NCI-H2196 treated with DMSO at 0.1 percent for 48 hours (cell line): Measurements from ENCODE around the gene SIRT7.
"Not testable (repeated sequence)": the region's sequence is repeated elsewhere in the genome, so short reads cannot be mapped to it uniquely, and the experiment has no call there.

Source experiments
- DNase-seq: peaks from one replicate; lab custom pipeline; 2025; ENCODE audit not compliant: unreplicated experiment; lab: John Stamatoyannopoulos, UW

SIRT7 gene

DNA sequence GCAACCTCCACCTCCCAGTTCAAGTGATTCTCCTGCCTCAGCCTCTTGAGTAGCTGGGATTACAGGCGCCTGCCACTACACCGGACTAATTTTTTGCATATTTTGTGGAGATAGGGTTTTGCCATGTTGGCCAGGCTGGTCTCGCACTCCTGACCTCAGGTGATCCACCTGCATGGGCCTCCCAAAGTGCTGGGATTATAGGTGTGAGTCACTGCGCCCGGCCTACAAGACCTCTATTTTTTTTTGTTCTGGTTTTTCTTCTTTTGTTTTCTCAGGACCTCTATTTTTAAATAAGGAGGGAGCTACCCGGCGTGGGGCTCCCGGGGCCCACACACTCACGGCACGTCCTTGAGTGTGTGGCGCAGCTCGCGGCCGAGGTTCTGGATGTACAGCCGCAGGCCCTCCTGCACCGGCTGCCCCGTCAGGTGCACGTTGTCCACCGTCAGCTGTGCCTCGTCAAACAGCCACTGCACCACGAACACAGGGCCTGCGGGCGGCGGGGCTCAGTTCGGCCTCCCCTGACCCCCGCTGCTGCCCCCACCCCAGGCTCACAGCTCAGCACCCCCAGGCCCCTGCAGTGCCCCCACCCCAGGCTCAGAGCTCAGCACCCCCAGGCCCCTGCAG is 37.2 kb upstream of the SIRT7 start:
- no peak for DNase-seq

DNA sequence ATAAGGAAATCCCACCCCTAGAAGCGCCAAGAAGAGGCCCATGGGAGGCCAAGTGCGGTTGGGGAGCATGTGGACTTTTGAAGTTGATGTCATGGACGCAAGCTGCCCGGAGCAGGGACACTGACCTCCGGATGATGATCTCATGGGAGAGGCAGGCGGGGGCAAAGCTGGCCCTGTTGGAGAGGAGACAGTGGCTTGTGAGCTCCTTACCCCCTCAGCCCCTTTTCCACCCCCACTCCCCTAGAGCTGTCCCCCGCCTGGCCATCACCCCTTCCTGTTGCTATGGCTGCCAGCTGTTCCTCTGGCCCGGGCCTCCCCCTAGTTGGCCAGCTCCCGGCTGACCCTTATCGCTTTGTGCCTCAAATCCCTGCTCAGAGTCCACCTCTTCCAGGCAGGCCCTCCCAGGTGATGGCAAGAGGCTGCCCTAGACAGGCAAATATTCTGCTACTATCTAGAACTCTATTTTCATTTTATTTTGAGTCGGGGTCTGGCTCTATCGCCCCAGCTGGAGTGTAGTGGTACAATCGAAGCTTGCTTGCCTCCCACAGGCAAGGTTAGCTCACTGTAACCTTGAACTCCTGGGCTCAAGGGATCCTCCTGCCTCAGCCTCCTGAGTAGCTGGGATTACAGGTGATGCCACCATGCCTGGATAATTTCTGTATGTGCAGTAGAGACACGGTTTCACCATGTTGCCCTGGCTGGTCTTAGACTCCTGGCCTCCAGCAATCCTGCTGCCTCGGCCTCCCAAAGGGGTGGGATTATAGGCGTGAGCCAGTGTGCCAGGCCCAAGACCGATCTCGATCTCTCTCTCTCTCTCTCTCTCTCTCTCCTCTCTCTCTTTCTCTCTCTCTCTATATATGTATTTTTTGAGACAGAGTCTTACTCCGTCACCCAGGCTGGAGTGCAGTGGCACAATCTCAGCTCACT is 36.4 kb upstream of the SIRT7 start:
- no peak for DNase-seq

DNA sequence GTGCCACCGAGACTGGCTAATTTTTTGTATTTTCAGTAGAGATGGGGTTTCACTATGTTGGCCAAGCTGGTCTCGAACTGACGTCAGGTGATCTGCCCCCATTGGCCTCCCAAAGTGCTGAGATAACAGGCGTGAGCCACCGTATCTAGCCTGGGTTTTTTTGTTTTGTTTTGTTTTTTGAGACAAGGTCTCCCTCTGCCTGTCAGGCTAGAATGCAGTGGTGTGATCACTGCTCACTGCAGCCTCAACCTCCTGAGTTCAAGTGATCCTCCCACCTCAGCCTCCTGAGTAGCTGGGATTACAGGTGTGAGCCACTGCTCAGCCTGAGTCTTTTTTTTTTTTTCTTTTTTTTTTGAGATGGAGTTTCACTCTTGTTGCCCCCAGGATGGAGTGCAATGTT is 35.5 kb upstream of the SIRT7 start:
- DNase-seq = not testable (repeated sequence)

DNA sequence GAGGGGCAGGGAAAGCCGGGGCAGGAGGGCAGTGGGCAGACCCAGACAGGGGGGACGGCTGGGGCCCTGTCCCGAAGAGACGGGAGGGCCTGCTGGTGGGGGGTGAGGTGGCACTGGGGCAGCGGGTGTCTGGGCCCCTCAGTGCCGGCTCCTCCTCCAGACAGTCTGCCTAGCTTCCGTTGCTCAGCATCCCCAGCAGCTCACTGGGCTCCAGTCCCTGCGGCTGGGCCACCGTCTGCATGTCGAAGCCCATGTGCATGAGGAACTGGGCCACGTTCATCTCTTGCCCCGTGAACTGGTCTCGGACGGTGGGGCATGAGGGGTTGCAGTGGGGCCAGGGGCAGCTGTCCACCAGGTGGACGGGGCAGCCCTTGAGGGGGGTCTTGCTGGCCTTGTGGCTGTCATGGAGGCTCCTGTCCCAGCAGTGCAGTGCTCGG is 34.8 kb upstream of the SIRT7 start:
- DNase-seq = no peak

DNA sequence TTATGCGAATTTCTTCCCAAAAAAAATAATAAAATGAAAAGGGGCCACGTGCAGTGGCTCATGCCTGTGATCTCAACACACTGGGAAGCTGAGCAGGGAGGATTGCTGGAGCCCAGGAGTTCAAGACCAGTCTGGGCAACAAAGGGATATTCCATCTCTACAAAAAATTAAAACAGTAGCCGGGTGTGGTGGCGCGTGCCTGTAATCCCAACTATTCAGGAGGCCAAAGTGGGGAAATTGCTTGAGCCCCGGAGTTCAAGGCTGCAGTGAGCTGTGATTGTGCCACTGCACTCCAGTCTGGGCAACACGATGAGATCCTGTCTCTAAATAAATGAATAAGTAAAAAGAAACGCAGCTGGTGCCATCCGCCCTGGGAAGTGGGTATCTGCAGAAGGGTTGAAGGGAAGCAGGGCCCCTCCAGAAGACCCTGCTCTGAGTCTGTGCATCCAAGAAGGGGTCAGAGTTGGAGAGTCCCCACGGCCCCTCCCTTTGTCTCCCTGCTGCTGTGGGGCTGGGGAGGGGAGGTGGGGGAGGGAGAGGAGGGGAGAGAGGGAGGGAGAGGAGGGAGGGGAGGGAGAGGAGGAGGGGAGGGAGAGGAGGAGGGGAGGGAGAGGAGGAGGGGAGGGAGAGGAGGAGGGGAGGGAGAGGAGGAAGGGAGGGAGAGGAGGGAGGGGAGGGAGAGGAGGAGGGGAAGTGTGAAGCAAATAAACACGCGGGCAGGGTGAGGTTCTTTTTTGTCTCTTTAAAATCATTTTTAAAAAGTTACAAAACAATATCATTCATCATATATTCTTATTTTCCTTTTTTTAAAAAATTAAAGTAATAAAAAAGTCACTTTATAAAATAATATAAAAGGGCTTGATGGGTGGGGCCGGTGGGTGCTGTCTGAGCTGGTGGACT is 34.1 kb upstream of the SIRT7 start:
- DNase-seq = no peak

DNA sequence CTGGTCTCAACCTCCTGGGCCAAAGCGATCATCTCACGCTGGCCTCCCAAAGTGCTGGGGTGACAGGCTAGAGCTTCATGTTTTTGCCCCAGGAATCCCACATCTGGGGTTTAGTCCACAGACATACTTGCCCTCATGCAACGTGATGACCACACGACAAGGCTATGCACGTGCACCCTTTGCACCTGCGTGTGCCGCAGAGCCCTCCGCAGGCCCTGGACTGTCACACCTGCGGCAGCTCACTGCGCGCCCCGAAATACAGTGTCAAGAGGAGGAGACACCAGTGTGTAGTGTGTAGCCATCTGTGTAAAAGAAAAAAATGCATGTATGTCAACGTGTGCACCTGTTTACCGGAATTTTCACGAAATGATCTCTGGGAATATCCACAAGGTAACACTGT is 32.5 kb upstream of the SIRT7 start:
- DNase-seq = no peak

DNA sequence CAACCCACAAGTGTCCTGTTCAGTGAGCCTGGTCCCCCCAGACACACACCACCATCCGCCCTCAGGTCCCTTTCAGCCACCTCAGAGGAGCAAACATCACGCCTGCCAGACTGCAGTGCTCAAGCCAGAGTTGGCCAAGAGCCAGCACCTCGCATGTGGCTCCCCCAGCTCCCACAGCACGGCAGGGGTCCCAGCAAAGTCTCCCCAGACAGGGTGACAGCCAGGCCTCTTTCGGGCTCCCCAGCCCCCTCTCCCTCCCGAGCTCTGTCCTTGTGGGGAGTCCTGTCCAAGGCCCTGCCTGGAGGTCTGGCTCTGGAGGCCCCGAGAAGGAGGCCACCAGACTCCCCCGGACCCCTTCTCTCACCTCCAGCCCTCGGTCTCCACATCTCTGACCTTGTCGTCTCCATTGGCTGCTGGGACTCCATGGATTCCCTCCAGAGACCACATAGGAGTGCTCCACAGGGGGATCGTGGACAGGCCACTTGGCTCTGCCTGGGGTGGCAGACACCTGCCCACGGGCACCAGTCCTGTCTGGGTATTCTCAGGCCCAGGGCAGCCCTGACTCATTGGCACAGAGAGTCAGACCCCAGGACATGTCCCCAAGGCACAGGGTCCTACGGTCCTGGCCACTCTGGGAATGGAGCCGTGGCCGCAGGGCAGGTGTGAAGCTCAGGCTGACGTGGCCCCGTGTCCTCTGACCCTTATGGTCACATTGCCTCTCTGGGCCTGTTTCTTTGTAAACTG is 30.8 kb upstream of the SIRT7 start:
- no peak for DNase-seq

DNA sequence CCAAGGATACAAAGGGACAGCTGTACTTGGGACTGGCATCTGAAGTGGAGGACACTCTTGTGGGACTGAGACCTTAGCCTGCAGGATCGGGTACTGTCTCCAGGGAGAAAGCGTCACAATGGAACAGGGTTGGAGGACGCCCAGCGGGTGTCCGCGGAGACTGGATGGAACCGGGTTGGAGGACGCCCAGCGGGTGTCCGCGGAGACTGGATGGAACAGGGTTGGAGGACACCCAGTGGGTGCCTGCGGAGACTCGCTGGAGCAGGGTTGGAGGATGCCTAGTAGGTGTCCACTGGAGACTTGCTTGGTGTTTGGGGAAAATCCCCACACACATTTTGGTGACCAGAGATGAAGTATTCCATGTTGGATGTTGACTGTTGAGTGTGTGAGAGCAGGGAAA is 29.2 kb upstream of the SIRT7 start, which contains the start of gene MYADML2:
TSS of gene MYADML2 (minus strand) at position 45 of the 400 bp plus-strand sequence. CDS start 5,492 bp downstream, outside the sequence.
- no peak for DNase-seq

DNA sequence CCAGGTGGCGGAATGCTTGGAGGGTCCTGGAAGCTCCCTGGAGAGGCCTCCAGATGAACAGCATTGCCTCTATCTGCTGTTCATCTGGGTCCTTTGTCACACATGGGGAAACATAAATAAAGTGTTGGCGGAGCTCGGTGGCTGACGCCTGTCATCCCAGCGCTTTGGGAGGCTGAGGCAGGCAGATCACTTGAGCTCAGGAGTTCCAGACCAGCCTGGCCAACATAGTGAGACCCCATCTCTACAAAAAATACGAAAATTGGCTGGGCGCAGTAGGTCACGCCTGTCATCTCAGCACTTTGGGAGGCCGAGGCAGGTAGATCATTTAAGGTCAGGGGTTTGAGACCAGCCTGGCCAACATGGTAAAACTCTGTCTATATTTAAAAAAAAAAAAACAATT is 26.9 kb upstream of the SIRT7 start:
- DNase-seq = no peak

DNA sequence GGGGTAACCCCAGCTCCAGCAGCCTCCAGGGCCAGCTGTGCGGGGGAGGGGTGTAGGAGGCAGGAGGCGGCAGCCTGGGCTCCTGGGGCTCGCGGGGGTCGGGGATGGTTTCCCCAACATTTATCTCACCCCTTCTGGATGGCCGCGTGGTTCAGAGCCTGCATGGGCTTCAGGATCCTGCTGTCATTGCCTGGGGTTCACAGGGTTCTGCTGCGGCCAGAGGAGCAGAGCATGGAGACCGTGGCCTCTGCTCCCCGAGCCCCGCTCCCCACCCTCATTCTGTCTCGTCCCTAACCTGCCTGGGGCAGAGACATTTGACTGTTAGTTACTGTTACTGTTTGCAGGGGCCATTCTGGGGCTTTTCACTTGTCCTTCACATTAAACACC is 24.2 kb upstream of the SIRT7 start:
- no peak for DNase-seq

DNA sequence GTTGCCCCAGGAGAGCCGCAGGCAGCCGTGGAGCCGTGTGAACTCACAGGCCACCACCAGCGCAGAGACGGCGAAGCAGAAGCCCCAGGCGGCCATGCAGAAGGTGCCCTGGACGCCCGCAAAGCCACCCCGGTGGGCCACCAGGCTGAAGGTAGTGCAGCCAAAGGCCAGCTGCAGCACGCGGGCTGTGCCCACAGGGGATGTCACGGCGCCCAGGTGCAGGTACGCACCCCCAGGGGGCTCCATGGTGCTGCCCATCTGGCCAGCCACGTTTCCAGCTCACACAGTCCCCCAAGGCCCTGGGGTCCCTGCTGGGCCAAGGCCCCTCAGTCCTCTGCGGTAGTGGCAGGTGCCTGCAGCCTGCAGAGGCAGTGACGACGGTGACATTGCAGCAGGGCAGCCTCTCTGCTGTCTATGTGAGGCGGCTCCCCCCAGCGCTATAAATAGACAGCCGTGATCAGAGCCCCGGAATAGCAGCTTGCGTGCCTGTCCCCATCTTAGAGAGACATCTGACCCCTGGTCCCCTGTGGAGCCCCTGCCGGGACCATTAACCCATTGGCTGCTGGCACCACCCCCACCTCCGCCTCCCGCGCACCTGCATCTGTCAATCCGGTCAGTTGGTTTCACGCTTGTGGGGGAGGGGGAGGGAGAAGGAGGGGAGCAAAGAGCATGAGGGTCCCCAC is 23.6 kb upstream of the SIRT7 start:
- no peak for DNase-seq

DNA sequence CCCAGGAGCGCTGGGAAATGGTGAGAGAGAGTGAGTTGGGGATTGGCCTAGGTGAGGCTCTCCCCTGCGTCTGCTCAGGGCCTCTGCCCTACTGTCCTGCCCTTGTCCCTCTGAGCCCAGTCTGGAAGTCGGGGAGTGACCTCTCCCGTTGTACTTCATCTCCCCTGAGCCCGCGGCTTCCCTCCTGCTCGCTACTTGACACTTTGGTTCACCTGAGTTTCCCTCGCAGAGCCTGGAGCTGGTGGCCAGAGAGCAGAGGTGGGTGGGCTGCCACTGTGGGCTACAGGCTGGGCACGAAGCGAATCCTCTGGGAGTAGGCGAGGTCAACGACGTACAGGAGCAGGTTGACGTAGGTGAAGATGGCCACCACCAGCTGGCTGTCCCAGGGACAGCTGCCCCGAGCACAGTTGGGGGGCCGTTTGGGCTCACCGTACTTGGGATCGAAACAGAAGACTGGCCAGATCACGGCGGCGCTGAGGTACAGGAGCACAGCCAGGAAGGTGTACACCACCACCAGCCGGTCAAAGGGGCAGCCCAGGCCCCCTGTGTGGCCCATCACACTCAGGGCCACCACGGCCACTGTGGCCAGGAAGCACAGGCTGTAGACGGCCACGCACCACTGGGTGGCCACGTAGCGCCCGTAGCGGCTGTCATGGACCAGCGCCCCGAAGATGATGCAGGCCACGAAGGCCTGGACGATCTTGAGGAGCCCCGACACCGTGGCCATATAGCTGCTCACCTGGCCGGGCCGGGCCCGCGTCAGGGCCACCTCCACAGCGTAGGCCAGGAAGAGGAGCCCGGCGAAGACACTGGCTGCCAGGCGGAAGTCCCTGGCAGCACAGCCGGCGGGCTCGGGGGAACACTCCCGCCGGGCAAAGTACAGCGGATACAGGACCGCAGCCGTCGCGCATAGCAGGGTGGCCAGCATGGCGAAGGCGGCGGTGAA is 22.8 kb upstream of the SIRT7 start:
- no peak for DNase-seq

DNA sequence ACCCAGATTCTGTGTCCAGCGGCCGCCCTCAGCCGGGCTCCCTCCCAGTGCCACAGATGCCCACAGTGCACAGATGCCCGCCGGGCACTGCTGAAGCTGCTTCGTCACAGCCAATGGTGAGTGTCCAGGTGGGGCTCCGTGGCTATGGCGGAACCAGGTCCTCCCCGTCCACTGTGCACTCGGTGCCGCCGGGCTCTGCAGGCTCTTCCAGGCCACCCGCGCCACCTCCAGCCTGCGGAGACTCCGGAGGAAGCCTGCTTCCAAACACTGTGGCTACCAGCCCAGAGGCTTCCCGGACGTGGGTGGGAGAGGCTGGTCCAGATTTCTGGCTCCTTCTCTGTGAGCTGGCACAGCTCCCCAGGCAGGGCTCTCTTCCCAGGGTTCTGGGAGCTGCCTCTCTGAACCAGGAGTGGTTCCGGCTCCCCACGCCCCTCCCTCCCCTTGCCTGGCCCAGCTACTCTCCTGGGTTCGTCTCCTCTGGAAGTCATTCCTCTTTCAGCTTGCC is 22.0 kb upstream of the SIRT7 start:
- no peak for DNase-seq

DNA sequence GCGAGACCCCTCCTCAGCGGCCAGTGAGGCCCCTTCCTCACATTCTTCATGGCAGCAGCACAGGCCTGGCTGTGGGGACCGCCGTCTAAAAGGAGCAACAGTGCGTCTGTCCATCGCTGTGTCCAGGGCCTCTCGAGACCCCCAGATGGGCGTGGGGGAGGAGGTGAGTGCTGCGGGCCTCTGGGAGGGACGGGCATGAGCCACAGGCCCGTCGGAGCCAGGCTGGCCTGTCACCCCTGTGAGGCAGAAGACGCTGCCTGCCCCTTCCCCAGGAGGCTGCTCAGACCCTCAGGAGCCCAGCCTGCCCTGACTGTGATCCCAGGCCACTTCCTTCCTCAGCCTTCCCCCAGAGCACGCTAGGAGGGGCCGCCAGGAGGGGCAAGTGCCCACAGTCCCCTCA is 21.2 kb upstream of the SIRT7 start:
- DNase-seq = no peak

DNA sequence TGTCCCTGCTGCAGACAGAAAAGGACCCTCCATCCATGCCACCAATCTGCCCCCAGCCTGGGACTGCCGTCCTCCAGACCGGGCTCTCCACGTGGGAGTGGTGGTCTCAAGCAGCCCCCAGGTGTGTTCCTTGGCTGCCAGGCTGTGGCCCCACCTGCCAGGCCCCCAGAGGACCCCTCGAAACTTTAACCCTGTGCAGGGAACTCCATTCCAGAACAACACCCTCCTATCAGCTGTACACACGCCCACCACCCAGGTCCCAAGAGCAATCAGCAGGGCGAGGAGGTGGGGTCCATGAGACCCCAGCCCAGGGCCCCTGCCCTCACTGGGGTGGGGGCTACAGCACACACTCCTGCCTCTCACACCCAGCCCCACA is 17.7 kb upstream of the SIRT7 start:
- DNase-seq = no peak

DNA sequence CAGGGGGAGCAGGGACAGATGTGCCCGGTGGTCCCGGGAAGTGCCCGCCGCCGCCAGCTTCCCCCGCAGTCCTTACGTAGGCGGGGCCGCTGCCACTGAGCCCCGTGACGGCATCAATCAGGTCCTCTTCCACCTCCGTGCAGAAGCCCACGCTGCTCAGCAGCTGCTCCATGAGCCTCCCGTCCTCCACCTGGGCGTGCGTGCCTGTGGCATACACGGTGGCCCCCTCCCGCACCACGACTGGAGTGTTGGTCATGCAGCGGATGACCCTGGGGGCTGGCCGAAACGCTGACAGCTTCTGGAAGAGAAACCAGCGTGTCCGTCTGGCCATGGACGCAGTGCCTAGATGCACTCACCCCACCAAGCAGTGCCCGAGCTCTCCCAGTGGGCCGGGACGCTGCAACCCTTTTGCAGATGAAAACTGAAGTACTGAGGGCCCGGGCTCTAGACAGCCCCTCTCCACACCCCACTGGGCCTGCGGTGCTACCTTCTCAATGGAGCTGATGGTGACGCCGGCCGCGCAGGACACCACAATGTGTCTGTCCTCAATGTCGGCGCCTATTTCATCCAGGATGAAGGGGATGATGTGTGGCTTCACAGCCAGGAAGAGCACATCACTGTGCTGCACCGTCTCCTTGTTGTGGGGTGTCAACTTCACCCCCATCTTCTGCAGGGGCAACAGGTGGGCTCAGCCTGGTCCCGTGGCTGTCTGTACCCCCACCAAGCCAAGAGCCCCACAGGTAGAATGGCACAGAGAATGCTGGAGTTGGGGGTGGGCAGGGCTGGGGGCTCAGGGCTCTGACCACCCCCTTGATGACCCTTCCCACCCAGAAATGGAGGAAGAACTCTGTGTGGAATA is 17.1 kb upstream of the SIRT7 start:
- DNase-seq = no peak

DNA sequence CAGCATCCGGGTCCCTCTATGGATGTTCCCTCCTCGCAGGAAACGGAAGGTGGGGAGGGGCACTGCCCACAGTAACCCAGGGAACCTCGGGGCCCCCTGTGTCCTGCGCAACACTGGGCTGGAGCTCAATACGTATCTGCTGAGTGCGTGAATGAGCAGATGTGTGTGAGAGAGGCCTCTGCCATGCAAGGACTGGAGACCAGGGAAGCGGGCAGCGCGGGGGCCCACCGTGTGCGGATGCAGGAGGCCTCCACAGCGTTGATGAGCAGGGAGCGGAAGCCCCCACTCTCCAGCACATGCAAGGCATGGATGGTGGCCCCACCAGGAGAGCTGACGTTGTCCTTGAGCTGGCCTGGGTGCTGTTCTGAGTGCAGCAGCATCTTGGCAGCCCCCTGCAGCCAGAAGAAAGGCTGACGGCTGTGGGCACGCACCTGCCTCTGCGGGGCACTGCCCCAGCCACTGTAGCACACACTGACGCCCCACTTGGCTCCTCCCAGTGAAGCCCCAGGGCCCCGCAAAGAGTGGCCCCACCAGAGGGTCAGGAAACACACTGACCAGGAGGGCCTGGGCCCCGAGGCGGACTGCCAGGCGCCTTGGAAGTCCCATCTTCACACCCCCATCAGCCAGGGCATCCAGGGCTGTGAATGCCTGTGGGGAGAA is 16.3 kb upstream of the SIRT7 start:
- DNase-seq = no peak
